HepG2 (cell line): ENCODE results near the gene RNF38.

Experiments
- ATF7 ChIP-seq, 2 experiments: fragments of 450-650 bp in 1 of 2; sonication (generic) in 1 of 2; formaldehyde crosslinking in 1 of 2; IDR thresholded peaks; 2 replicates each; pipeline versions ENCODE4 v1.4.0 to v1.6.1; 2016 to 2020; ENCODE audit warnings: antibody characterized with exemption in 1 of 2, mild to moderate bottlenecking in 1 of 2, missing genetic modification reagents in 1 of 2
- CTCF ChIP-seq: sonication (generic); formaldehyde crosslinking; IDR thresholded peaks from 2 replicates; pipeline ENCODE4 v1.5.0; 2020; ENCODE audit warnings: mild to moderate bottlenecking, missing genetic modification reagents, moderate library complexity
- ELF4 ChIP-seq: sonication (generic); formaldehyde crosslinking; IDR thresholded peaks from 2 replicates; pipeline ENCODE4 v1.5.0; 2020; ENCODE audit warnings: missing genetic modification reagents, mild to moderate bottlenecking, moderate library complexity, borderline replicate concordance
- ZHX1 ChIP-seq: sonication (generic); formaldehyde crosslinking; IDR thresholded peaks from 2 replicates; pipeline ENCODE4 v1.8.1; 2022; ENCODE audit warnings: low read depth, mild to moderate bottlenecking, missing genetic modification reagents
- ZNF468 ChIP-seq: sonication (generic); formaldehyde crosslinking; IDR thresholded peaks from 2 replicates; pipeline ENCODE4 v1.8.0; 2022; ENCODE audit warnings: mild to moderate bottlenecking, moderate library complexity, missing genetic modification reagents

GRCh38 chr9:36442710-36443109 is 42.6 kb upstream of the RNF38 start:
- TF ChIP-seq ZHX1 (no peak), ZNF468 (CRISPR knock-in tag) (no peak), ATF7 (IDR thresholded peaks at IDR 0.05) (no peak), ATF7 (CRISPR knock-in tag; IDR thresholded peaks at IDR 0.05) (no peak), CTCF (CRISPR knock-in tag) (no peak), ELF4 (CRISPR knock-in tag) (no peak)
